Measurements from ENCODE around the gene LDLRAD4. TPM values are rescaled to one million over a fixed set of nuclear protein-coding genes. Genes with fewer than 3 reads are reported as not detected.
"Not testable (repeated sequence)": the region's sequence is repeated elsewhere in the genome, so short reads cannot be mapped to it uniquely, and the experiment has no call there.

LDLRAD4 gene
- total RNA-seq, 4 donors from 2014 or later, result 23.9 to 38.3 (median 27.0) TPM

- no peak for TF ChIP-seq CTCF (IDR thresholded peaks at IDR 0.05)
- ATAC-seq (ENCODE audit: low FRiP score), result no peak
- no peak for DNase-seq (ENCODE audit: low spot score)
These were observed 119.8 kb downstream of the LDLRAD4 start for GRCh38 chr18:13338318-13338717.

GRCh38 chr18:13339653-13340052 is 121.1 kb downstream of the LDLRAD4 start:
- ATAC-seq (ENCODE audit: low FRiP score), result no peak
- no peak for DNase-seq (ENCODE audit: low spot score)
- no peak for TF ChIP-seq CTCF (IDR thresholded peaks at IDR 0.05)

GRCh38 chr18:13346449-13346848 is 127.9 kb downstream of the LDLRAD4 start:
- ATAC-seq (ENCODE audit: low FRiP score); DNase-seq (ENCODE audit: low spot score): not testable (repeated sequence)

- DNase-seq (ENCODE audit: low spot score) (no peak), ATAC-seq (ENCODE audit: low FRiP score) (peak; percentile 57)
- no peak for TF ChIP-seq CTCF (IDR thresholded peaks at IDR 0.05)
These were observed 134.7 kb downstream of the LDLRAD4 start for GRCh38 chr18:13353084-13353823.

GRCh38 chr18:13354402-13354801 is 135.8 kb downstream of the LDLRAD4 start:
- DNase-seq (ENCODE audit: low spot score), result no peak
- ATAC-seq (ENCODE audit: low FRiP score), result no peak
- TF ChIP-seq CTCF (IDR thresholded peaks at IDR 0.05), result no peak

GRCh38 chr18:13356032-13356431 is 137.5 kb downstream of the LDLRAD4 start:
- ATAC-seq (ENCODE audit: low FRiP score) (no peak), DNase-seq (ENCODE audit: low spot score) (no peak)
- TF ChIP-seq CTCF (IDR thresholded peaks at IDR 0.05), result no peak

- ATAC-seq (ENCODE audit: low FRiP score) (no peak), DNase-seq (ENCODE audit: low spot score) (no peak)
- TF ChIP-seq CTCF (IDR thresholded peaks at IDR 0.05), result no peak
These were observed 138.7 kb downstream of the LDLRAD4 start for GRCh38 chr18:13357289-13357688.
